Stomach (tissue), 4 donors: Measurements from ENCODE around the gene BHLHE23.

Experiments
- CTCF ChIP-seq, 7 experiments: fragments of 450-650 bp in 4 of 7; fragments of 200-600 bp in 3 of 7; sonication (generic) in 3 of 7; IDR thresholded peaks; one replicate each; pipeline ENCODE4 v1.5.1; 2016 to 2019; ENCODE audit warnings: antibody characterized with exemption in 7 of 7, control low read depth in 2 of 7, mild to moderate bottlenecking in 1 of 7
- POLR2A ChIP-seq, 4 donors: fragments of 450-650 bp; IDR thresholded peaks; one replicate each; pipeline ENCODE4 v1.6.1; 2016; ENCODE audit warnings: antibody characterized with exemption in 4 of 4, control low read depth in 2 of 4, mild to moderate bottlenecking in 1 of 4, moderate library complexity in 1 of 4
- POLR2AphosphoS5 ChIP-seq, 3 donors: sonication (generic); formaldehyde crosslinking; IDR thresholded peaks; one replicate each; pipeline ENCODE4 v1.6.1; 2016; ENCODE audit warnings: antibody characterized with exemption in 3 of 3

GRCh38 chr20:63017076-63017825 is 10.5 kb upstream of the BHLHE23 start:
- TF ChIP-seq CTCF (IDR thresholded peaks at IDR 0.05) (no peak), POLR2AphosphoS5 (IDR thresholded peaks at IDR 0.05) (no peak), POLR2A (IDR thresholded peaks at IDR 0.05) (no peak)
